Stimulated activated CD8-positive, alpha-beta memory T cell treated with anti-CD3 and anti-CD28 coated beads, Interleukin-2, amount 100 ng/mL, for 1 hour (primary cell): ENCODE results near the gene SPINT1.

Experiments used
- DNase-seq, 2 donors: peaks; one replicate each; pipeline ENCODE4 v3.0.0-alpha.2; 2020; ENCODE audit warnings: low read depth in 2 of 2

SPINT1 gene

GRCh38 chr15:40828447-40829036, 15.3 kb upstream of the SPINT1 start, which contains the start of gene PPP1R14D:
PPP1R14D (minus strand) TSS chr15:40828708; CDS start chr15:40828641, 67 bp downstream.
- no peak for DNase-seq

DNA sequence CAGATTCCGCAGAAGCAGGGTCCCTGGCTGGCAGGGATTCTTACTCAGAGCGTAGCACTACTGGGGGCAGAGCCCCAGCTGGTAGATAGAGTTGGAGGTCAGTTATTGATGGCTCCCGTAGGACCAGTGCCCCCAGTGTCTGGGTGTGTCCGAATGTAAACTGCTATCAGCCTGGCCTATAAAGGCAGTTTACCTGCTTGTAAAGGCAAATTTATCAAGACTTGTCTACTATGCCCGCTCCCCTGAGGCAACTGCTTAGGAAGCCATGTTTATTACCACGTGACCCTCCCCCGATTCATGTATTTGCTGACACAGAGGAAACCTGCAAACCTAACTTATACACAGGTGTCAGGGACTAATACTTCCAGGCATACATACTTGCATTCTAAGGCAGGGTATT, 14.7 kb upstream of the SPINT1 start:
- no peak for DNase-seq

GRCh38 chr15:40830884-40831283, 13.0 kb upstream of the SPINT1 start:
- no peak for DNase-seq

- no peak for DNase-seq
Measured at GRCh38 chr15:40831861-40832260, 12.0 kb upstream of the SPINT1 start.

DNA sequence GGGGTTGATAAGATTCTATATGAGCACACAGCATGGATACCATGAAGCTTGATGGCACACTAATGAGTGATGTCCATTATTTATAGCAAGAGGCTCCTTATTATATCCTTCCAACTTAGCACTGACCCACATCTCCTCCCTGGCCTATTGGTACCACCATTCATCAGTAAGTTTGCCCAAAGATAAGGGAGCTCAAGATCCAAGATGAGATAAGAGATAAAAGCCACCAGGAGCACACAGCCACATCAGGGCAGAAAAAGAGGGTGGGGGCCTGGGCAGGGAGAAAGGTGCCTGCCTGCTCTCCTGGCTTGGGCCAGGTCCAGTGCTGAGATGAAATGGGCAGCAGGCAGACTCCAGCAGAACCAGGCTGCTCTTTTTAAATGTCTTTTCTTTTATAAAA, 10.9 kb upstream of the SPINT1 start:
- DNase-seq: no peak

DNA sequence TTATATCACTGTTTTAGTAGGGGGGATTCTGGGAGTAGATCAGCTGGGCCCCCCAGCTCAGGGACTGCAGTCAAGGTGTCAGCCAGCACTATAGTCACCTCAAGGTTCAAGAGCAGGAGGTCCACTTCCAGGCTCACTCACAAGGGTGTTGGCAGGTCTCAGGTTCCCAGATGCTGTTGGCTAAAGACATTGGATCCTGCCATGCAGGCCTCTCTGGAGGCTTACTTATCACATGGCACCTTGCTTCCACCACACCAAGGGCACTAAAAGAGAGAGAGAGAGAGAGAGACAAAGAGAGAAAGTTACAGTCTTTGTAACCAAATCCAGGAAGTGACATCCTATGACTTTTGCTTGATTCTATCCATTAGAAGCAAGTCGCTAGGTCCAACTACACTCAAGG, 7.8 kb upstream of the SPINT1 start:
- DNase-seq: no peak

- DNase-seq: no peak
Measured at GRCh38 chr15:40838756-40839155, 5.1 kb upstream of the SPINT1 start.

DNA sequence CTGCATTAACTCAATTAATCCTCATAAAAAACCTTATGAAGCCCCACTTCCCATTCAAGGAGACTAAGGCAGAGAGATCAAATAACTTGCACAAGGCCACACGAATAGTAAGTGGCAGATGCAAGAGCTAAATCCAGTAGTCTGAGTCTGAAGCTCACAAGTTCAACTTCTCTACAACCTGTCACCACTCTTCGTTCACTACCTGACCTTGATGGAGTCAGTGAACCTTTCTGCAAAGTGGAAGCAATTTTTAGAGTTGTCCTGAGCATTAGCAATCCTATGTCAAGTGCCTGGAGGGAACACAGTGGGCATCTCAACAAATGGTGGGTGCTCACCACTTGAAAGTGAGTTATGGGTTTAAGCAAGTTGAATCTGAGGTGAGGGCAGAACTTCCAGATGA, 2.1 kb upstream of the SPINT1 start:
- DNase-seq: no peak

DNA sequence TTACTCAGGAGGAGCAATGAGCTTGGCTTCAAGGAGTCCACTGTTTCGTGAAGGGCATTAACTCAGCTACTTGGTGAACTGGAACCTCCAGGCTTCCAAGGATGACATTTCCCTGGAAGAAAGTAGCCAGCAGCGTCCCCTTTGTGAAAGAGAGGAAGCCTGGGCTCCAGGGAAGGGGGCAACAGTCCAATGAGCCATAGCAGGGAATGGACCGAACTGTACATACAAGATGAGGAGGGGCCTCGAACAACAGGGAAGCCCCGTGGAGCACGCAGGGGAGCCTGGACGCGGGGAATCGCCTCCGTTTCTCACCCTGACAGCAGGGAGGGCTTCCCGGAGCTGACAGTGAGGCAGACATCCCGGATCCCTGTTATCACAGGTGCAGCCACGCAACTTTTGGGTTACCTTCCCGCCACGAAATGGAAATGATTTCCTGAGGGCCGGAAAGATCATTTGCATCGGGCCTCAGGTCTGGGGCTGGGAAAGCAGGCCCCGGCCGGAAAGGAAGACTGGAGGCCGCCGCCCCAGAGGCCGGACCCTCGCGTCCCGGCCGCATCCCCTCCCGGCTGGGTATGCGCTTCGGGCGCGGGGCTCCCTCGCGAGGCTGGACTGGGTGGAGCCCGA, 475 bp upstream of the SPINT1 start:
- no peak for DNase-seq

- DNase-seq: no peak
Measured at GRCh38 chr15:40844696-40845030, 815 bp downstream of the SPINT1 start.

GRCh38 chr15:40845036-40845435, 1.2 kb downstream of the SPINT1 start:
- no peak for DNase-seq

GRCh38 chr15:40845511-40846284, 1.9 kb downstream of the SPINT1 start:
- no peak for DNase-seq

DNA sequence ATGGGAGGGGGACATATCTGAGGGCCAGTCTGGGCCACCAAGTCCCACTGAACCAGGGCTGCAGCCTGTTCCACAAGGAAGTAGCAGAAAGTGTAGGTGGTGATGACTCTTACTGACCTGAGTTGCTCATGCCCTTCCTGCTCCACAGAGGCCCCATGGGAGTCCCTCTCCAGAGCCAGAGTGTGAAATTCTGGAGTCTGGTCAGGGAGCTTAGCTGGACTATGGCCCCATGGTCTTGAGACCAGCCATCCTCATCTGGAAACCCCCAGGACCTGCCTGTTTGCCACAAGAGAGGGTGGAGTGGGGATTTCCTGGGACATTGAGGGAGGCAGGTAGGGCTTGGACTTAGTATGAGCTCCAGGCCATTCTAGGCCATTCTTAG, 3.0 kb downstream of the SPINT1 start:
- no peak for DNase-seq

DNA sequence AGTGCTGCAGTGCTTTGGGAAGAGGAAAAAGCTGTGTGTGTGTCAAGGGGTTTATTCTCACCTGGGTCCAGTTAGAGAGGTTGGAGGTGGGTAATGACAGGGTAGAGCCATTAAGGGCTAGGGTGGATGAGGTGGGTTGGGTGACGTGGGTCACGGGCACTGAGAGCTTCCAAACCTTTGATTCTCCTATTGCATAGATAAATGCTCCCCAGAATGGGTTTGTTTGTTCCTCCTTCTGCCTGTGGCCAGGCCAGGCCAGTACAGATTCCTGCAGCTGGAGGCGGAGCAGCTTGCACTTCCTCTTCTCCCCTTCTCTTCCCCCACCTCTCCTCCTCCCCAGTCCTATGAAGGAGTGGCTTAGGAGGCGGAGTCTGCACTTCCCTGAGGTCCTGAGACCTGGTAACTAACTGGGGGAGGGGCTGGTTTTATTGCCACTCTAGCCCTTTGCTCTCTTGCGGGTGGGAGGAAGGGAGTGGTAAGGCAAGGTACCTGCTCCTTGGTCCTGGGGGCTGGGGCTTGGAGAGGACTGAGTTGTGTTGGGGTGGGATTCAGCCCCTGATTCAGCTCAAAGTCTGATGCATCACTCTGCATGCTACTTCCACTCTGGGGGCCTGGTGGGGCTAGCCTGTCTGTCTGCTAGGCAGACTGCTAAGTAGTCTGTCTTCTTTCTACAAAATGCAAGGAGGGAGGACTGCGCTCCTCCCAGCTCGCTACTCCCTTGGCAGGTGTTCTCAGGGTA, 3.5 kb downstream of the SPINT1 start:
- DNase-seq: no peak

GRCh38 chr15:40850576-40851112, 6.8 kb downstream of the SPINT1 start:
- no peak for DNase-seq

DNA sequence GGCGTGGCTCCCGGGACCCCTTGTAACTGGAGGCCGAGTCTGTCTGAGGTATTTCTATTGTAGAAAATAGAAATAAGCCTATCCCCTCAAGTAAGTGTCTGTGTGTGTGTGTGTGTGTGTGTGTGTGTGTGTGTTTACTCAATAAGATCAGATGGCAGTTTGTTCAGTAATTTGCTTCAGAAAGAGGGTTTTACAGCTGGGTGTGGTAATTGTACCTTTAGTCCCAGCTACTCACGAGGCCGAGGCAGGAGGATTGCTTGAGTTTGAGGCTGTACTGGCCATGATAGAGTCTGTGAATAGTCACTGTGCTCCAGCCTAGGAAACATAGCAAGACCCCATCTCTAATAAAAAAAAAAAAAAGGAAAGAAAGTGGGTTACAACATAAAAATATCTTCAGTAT, 8.7 kb downstream of the SPINT1 start:
- no peak for DNase-seq

GRCh38 chr15:40853241-40853890, 9.5 kb downstream of the SPINT1 start:
- DNase-seq: no peak

- DNase-seq: no peak
Measured at GRCh38 chr15:40854161-40854560, 10.3 kb downstream of the SPINT1 start.

GRCh38 chr15:40855706-40856234, 11.9 kb downstream of the SPINT1 start:
- no peak for DNase-seq

GRCh38 chr15:40856746-40857145, 12.9 kb downstream of the SPINT1 start:
- DNase-seq: no peak

DNA sequence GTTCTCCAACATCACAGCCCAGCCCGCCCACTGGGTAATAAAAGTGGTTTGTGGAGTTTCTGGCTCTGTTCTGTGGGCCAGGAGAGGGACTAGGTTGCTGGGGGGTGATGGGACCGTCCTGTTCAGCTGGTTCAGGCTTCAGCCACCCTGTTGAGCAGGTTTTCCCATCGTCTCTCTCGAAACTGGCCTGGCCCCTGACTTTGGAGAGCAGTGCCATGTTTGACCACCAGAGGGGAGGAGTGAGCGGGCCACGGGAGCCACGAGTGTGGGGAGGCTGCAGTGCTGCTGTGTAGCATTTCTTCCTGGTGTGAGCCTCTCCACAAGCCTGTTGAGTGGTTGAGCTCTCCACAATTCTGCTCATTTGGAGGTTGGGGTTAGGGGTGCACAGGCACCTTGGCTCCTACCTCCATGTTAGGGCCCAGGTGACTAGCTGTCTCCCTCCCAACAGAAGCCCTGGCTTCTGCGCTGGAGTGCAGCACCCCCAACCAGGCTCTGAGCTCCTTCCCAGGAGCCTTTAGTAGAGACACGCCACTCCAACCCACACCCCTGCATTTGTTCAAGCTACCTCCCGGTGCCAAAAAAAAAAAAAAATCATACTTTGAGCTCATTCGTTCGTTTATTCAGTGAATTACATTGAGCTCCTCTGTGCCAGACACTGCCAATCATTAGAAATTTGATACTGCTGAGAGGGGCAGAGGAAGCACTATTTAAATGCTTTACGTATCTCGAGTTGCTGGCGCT, 13.9 kb downstream of the SPINT1 start:
- DNase-seq: peak; percentile 62 to 66
